Measurements from ENCODE around the gene FOXO6.

FOXO6 gene

GRCh38 chr1:41428738-41429640 lies 67.8 kb downstream of the FOXO6 start:
- no peak for DNase-seq

GRCh38 chr1:41429641-41430035 lies 68.4 kb downstream of the FOXO6 start:
- no peak for DNase-seq

GRCh38 chr1:41430069-41430468 lies 68.8 kb downstream of the FOXO6 start:
- no peak for DNase-seq

GRCh38 chr1:41430582-41430981 lies 69.3 kb downstream of the FOXO6 start:
- no peak for DNase-seq

GRCh38 chr1:41431490-41432350 lies 70.5 kb downstream of the FOXO6 start:
- DNase-seq, result peak; percentile 55

Measured in NCI-H1092 (cell line).